ENCODE data around the gene PAPPA2.

DNA sequence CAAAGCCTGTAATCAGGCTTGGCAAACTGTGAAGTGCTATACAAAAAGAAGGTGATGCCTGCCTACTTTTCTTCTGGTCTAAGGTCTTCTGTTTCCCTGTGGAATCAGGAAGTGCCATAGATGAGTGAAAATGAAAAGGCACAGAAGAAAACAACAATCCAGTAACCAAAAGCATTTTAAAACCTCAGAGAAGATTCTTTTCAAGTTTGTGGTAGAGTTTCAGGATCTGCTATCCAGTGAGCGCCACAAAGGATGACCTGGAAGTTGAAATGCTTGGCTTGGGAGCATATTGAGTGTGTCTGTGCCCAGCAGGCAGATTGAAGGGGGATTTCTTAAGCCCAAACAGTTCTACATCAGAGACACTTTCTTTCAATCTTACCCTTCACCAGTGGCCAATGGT lies 272.2 kb downstream of the PAPPA2 start:
- TF ChIP-seq CTCF (IDR thresholded peaks at IDR 0.05) (no peak), POLR2AphosphoS5 (IDR thresholded peaks at IDR 0.05; ENCODE audit: low read depth, low read length) (no peak), TCF7L2 (IDR thresholded peaks at IDR 0.05; ENCODE audit: low read depth, low read length) (no peak)
- TF ChIP-seq, protein P1, sequence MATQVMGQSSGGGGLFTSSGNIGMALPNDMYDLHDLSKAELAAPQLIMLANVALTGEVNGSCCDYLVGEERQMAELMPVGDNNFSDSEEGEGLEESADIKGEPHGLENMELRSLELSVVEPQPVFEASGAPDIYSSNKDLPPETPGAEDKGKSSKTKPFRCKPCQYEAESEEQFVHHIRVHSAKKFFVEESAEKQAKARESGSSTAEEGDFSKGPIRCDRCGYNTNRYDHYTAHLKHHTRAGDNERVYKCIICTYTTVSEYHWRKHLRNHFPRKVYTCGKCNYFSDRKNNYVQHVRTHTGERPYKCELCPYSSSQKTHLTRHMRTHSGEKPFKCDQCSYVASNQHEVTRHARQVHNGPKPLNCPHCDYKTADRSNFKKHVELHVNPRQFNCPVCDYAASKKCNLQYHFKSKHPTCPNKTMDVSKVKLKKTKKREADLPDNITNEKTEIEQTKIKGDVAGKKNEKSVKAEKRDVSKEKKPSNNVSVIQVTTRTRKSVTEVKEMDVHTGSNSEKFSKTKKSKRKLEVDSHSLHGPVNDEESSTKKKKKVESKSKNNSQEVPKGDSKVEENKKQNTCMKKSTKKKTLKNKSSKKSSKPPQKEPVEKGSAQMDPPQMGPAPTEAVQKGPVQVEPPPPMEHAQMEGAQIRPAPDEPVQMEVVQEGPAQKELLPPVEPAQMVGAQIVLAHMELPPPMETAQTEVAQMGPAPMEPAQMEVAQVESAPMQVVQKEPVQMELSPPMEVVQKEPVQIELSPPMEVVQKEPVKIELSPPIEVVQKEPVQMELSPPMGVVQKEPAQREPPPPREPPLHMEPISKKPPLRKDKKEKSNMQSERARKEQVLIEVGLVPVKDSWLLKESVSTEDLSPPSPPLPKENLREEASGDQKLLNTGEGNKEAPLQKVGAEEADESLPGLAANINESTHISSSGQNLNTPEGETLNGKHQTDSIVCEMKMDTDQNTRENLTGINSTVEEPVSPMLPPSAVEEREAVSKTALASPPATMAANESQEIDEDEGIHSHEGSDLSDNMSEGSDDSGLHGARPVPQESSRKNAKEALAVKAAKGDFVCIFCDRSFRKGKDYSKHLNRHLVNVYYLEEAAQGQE (IDR thresholded peaks at IDR 0.05; ENCODE audit: insufficient read depth in 1 of 2, low read depth in 2 of 2, low read length in 1 of 2) = no peak
